Glomerular visceral epithelial cell (primary cell): ENCODE results near the gene ZNF524.

Source experiments
- DNase-seq: peaks from one replicate; pipeline ENCODE4 v3.0.0-alpha.2; 2016; ENCODE audit errors: extremely low spot score

Gene ZNF524

DNA sequence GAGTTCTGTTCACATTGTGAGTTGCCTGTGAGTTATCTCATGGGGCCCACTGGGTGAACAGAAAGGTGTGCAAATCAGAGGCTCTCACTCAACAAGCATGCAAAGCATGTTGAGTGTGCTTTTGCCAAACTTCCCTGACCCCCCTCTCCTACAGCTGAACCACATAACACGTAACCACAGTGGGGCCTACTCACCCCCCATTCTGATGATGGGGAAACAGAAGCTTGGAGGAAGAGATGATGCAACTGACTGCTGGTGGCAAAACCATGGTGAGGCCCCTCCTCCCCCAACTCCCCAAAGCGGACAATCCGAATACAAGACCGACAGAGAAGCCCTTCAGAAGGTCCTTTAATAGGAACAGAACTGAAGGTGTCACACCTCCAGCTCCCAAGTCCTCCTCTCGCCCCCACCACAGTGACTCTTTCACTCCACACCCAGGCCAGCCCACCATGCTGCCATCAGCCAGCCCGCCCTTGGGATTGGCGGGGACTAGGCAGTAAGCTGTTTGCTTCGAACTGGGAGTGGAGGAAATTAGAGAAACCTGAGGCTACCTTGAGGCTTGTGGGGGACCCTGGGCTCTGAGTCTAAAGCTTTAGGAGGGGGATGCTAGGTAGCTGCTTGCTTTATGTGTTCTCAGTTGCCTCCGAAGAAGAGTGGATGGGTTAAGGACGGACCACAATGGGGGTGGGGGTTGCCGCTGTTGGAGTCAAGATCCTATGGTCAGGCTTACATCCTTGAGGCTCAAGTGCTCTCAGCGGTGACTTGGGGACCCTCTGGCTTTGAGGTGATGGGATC is 20.5 kb downstream of the ZNF524 start:
- DNase-seq = no peak

DNA sequence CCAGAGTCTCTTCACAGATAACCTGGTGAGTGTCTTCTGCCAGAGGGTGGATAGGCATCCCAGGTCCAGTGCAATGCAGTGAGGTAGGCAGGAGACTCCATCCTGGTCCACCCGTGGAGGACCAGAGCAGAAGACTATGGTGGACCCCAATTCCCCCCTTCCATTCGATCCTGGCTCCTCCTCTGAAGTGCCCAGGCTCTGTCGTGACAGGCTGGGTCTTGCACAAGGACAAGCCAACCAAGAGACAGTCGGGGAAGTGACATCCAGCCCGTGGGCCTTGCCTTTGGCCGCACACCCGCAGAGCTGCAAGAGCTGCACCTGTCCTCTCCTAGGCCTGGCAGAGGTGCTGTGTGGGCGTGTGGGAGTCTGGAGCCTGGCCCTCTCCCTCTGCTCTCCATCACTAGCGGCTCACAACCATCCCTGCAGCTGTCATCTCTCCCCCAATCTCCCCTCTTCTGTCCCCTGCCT is 21.2 kb downstream of the ZNF524 start:
- no peak for DNase-seq

DNA sequence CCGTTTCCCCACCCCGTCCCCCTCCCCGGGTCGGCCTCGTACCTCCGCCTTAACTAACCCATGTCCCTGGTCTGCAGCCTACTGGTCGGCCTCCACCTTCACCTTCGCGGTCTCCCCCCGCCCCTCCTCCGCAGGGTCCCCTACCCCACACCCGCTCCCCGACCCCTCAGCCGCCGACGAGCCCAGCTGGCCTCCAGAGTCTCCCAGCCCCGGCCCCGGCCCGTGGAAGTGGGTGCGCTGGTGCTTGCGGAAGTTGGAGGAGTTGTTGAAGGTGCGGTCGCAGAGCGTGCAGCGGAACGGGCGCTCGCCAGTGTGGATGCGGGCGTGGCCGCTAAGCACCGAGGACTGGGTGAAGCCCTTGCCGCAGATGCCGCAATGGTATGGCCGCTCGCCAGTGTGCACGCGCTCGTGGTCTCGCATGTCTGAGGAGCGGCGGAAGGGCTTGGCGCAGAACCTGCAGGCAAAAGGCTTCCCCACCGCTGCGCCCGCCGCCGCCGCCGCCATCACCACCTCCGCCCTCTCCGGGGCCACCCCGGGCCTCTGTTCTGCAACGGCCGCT is 21.7 kb downstream of the ZNF524 start:
- no peak for DNase-seq

GRCh38 chr19:55622242-55622969 is 22.3 kb downstream of the ZNF524 start:
- DNase-seq = no peak

- DNase-seq = no peak
These were observed 23.0 kb downstream of the ZNF524 start for GRCh38 chr19:55623130-55623529.

DNA sequence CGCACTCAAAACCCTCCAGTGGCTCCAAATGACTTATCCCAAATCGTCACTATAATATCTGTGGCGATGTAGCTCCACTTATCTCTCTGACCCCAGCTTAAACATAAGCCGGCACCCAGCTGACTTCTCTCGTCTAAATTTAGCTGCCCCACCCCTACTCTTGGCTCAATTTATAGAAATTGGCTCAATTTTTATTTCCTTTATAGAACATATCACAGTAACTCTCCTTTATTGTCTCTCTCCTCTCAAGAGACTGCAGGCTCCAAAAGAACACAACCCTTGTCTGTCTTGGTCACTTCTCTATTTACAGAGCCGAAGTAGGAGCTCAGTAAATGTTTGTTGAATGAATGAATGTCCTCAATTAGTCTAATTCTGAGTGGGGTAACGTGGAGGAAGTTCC is 23.5 kb downstream of the ZNF524 start:
- no peak for DNase-seq

- DNase-seq = peak; percentile 96
These were observed 24.3 kb downstream of the ZNF524 start, which contains the start of gene ZNF784 for GRCh38 chr19:55624109-55625003. TSS of gene ZNF784 (minus strand) at chr19:55624566. CDS start at chr19:55624561, 5 bp downstream.

DNA sequence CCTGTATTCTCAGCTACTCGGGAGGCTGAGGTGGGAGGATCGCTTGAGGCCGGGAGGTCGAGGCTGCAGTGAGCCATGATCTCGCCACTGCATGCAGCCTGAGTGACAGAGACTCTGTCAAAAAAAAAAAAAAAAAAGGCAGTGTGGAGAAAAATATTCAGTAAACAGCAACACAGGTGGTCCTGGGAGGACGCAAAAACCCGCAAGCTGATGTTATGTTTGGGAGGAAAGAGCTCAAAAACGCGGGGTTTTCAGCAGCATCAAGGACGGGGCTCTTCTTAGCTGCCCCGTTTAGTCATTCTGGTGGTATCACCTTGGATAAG is 24.9 kb downstream of the ZNF524 start:
- no peak for DNase-seq

DNA sequence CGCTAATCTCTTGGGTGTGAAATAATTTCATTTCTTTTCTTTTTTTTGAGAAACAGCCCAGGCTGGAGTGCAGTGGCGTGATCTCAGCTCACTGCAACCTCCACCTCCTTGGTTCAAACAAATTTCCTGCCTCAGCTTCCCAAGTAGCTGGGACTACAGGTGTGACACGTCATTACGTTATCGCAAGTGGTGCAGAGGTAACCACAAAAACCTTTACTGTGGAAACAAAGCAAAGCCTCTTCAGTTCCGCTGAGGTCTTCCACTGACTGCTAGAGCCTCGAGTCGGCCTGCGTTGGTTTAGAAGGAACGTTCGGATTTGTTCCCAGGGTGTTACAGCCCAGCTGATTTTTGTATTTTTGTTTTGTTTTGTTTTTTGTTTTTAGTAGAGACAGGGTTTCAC is 26.3 kb downstream of the ZNF524 start:
- DNase-seq = no peak

- peak; percentile 94 for DNase-seq
These were observed 32.4 kb downstream of the ZNF524 start for GRCh38 chr19:55632463-55632834.

DNA sequence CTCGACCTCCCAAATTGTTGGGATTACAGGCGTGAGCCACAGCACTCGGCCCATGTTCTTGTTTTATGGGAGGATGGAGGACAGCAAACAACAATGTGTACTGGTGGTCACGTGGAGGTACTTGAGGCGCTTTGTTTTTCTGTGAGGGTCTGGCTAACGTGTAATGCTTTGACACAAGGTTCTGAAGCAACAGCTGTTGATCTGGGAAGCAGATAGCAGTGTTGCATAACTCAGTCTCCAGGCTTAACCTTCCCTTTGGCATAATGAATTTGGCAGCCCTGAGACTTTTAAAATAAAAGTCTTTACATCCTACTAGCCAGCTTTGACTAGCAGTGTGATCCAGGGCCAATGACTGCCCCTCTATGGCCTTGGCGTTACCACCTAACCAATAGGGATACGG is 33.8 kb downstream of the ZNF524 start:
- DNase-seq = no peak

GRCh38 chr19:55635334-55635717 is 35.2 kb downstream of the ZNF524 start:
- no peak for DNase-seq

DNA sequence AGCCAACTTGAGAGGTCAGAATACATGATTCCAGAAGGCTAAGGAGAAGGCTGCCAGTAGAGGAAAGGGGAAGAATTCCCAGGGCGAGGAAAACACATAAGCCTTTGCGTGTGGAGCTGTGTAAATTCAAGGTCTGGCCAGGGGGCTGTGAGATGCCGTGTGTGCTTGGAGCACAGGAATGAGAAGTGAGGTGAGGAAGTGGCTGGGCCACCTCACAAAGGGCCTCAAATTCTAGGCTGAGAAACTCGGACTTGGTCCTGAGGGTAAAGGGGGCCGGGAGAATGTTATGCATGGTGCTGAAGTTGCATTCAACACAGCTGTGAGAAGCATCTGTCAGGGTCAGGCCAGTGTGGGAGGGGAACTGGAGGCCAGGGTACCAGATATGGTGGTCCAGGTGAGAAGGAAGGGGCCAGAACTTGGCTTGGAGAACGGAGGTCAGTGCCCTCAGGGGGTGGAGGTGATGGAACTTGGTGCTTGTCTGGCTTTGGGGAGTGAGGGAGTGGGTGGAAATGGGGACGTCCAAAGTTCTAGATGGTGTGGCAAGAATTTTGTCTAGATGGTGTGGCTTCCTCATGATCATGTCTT is 35.9 kb downstream of the ZNF524 start:
- DNase-seq = no peak

- no peak for DNase-seq
These were observed 36.6 kb downstream of the ZNF524 start for GRCh38 chr19:55636723-55637122.

DNA sequence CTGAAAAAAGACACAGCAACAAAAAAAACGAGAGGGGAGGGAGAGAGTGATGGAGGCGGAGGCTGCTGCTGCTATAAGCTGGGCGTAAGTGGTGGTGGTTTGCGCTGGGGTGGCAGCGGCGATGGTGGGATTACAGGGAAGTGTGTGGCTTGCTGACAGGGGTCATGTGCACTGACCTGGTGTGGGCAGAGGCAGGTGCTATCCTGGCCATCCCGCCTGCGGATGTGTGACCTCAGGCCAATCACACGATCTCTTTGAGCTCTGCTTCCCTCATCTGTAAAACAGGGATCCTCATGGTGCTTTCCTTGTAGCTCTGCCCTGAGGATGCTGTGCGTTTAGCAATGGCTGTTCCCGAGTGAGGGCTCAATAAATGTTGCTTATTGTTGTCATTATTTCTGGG is 37.4 kb downstream of the ZNF524 start:
- DNase-seq = no peak

DNA sequence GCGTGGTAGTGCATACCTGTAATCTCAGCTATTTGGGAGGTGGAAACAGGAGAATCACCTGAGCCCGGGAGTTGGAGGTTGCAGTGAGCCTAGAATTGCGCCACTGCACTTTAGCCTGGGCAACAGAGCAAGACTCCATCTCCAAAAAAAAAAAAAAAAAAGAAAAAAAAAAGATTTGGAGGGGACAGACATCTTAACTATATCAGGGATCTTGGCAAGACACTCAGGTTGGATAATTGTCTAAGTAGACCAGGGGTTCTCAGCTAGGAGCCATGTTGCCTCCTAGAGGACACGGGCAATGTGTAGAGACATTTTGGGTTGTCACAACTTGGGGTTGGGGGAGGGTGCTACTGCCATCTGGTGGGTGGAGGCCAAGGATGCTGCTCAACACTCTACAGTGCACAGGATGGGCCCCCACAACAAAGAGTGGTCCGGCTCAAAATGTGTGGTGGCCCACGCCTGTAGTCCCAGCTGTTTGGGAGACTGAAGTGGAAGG is 38.8 kb downstream of the ZNF524 start:
- peak; percentile 51 for DNase-seq

DNA sequence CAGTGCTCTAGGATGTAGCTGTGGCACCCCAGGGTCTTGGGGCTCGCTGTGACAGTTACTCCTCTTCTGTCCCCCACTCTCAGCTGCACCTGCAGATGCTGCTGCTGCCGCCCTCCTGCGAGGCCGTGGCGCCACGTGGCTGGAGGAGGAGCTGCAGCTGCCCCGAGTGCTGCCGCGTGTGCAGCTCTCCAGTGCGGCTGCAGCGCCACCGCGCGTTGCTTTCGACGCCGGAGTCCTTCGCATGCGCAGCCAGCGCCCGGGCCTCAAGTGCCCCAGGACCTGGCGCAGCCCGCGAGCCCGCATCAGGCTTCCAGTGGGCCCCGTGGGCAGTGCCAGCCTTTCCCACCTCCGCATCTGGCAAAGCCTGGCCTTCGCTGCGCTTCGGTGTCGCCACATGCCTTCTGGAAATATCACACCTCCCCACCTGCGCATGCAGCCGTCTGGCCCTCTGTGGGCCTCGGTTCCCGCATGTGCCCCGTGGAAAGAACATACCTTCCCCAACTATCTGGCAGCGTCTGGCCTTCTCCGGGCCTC is 40.0 kb downstream of the ZNF524 start:
- DNase-seq = peak; percentile 64

GRCh38 chr19:55640577-55641425 is 40.7 kb downstream of the ZNF524 start, which contains the start of gene ZNF580:
TSS of gene ZNF580 (plus strand) at chr19:55641002. CDS start at chr19:55642509, 1,507 bp downstream.
- DNase-seq = peak; percentile 87

- peak; percentile 46 for DNase-seq
These were observed 41.5 kb downstream of the ZNF524 start for GRCh38 chr19:55641426-55642152.
